KOPT-K1 (cell line): ENCODE measurements around the gene ERBB3.

Experiments
- H3K27ac ChIP-seq: fragments of 200-600 bp; sonication (generic); 2 replicates; pipeline ENCODE4 v1.5.1; 2016; ENCODE audit warnings: antibody characterized with exemption, mild to moderate bottlenecking, low read depth, low read length; ENCODE audit not compliant: poor library complexity, severe bottlenecking
- H3K36me3 ChIP-seq: fragments of 200-600 bp; sonication (generic); 2 replicates; pipeline ENCODE4 v1.5.1; 2017; ENCODE audit warnings: antibody characterized with exemption, mild to moderate bottlenecking, low read length, moderate library complexity; ENCODE audit not compliant: insufficient read depth
- H3K9me3 ChIP-seq: fragments of 200-600 bp; sonication (generic); 2 replicates; pipeline ENCODE4 v1.5.1; 2017; ENCODE audit warnings: antibody characterized with exemption, low read length, mild to moderate bottlenecking; ENCODE audit not compliant: insufficient read depth, poor library complexity, severe bottlenecking

ERBB3 gene

DNA sequence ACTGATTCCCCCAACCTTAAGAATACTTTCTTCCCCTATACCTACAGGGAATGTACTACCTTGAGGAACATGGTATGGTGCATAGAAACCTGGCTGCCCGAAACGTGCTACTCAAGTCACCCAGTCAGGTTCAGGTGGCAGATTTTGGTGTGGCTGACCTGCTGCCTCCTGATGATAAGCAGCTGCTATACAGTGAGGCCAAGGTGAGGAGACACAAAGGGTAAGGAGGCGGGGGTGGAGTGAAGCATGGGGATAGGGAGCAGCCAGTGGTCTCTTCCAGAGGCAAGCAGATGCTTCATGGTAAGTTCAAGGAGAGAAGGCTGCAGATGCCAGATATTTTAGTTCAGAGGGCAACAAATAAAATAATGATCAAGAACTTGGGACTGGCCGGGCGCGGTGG is 17.8 kb downstream of the ERBB3 start:
- Histone ChIP-seq H3K9me3 (no peaks in the 10 kb centered on the region), H3K36me3 (no peaks in the 10 kb centered on the region), H3K27ac (no peak overlapping the region)

DNA sequence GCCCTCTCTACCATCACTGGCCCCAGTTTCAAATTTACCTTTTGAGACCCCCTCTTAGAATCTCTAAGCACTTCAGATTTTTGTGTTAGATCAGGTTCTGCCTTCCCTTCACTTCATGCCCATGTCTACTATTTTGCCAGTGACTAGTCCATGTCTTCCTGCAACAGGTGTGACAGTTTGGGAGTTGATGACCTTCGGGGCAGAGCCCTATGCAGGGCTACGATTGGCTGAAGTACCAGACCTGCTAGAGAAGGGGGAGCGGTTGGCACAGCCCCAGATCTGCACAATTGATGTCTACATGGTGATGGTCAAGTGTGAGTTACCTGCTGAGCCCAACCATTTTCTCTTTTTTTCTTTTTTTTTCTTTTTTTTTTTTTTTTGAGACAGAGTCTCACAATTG is 18.6 kb downstream of the ERBB3 start:
- no peak overlapping the region for H3K27ac ChIP-seq
- no peaks in the 10 kb centered on the region for H3K9me3 ChIP-seq
- H3K36me3 ChIP-seq, result no peaks in the 10 kb centered on the region

DNA sequence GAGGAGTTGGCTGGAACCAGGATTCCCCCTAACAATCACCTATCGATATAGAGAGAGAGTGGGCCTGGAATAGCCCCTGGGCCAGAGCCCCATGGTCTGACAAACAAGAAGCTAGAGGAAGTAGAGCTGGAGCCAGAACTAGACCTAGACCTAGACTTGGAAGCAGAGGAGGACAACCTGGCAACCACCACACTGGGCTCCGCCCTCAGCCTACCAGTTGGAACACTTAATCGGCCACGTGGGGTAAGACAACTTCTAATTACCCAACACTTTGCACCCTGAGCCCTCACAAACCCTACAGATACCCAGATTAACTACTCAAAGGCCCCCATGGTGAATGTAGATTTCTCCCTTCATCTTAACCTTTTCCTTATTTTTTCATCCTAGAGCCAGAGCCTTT is 19.8 kb downstream of the ERBB3 start:
- H3K36me3 ChIP-seq, result no peaks in the 10 kb centered on the region
- no peaks in the 10 kb centered on the region for H3K9me3 ChIP-seq
- H3K27ac ChIP-seq, result no peak overlapping the region

DNA sequence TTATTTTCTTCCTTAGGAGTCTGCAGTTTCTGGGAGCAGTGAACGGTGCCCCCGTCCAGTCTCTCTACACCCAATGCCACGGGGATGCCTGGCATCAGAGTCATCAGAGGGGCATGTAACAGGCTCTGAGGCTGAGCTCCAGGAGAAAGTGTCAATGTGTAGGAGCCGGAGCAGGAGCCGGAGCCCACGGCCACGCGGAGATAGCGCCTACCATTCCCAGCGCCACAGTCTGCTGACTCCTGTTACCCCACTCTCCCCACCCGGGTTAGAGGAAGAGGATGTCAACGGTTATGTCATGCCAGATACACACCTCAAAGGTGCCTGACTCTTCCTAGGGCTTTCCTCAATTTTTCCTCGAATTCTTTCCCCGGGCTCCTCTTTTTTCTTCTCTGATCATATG is 21.1 kb downstream of the ERBB3 start:
- no peaks in the 10 kb centered on the region for H3K9me3 ChIP-seq
- peaks cover 7% of the 10 kb centered on the region for H3K36me3 ChIP-seq
- no peak overlapping the region for H3K27ac ChIP-seq

DNA sequence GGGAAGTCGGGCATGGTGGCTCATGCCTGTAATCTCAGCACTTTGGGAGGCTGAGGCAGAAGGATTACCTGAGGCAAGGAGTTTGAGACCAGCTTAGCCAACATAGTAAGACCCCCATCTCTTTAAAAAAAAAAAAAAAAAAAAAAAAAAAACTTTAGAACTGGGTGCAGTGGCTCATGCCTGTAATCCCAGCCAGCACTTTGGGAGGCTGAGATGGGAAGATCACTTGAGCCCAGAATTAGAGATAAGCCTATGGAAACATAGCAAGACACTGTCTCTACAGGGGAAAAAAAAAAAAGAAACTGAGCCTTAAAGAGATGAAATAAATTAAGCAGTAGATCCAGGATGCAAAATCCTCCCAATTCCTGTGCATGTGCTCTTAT is 22.7 kb downstream of the ERBB3 start:
- Histone ChIP-seq H3K9me3 (no peaks in the 10 kb centered on the region), H3K36me3 (peaks cover 23% of the 10 kb centered on the region), H3K27ac (peak overlapping the region; percentile 97)

DNA sequence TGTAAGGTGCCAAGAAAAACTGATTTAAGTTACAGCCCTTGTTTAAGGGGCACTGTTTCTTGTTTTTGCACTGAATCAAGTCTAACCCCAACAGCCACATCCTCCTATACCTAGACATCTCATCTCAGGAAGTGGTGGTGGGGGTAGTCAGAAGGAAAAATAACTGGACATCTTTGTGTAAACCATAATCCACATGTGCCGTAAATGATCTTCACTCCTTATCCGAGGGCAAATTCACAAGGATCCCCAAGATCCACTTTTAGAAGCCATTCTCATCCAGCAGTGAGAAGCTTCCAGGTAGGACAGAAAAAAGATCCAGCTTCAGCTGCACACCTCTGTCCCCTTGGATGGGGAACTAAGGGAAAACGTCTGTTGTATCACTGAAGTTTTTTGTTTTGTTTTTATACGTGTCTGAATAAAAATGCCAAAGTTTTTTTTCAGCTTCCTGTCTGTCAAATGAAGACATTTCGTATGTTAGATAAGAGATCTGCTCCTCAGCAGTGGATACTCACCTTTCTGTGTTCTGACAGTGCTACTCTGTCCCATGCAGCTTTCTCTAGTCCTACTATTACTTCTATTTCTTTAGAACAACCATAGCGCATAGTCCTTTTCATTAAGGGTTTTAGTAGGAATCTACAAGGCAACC is 23.2 kb downstream of the ERBB3 start:
- H3K27ac ChIP-seq, result peak overlapping the region; percentile 97
- peaks cover 28% of the 10 kb centered on the region for H3K36me3 ChIP-seq
- H3K9me3 ChIP-seq, result no peaks in the 10 kb centered on the region

DNA sequence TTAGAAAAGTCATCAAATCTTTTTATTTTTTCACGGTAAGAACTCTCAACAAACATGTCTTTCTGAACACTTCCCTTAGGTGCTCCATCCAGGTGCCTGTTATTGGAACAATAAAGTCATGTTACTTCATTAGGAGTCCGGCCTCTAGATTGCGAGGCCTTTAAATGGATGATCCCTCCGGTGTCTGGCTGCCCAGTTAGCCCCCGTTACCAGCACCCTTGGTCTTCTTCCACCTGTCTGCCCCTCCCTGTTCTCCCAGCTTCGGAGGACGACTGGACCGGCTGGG is 23.8 kb downstream of the ERBB3 start:
- Histone ChIP-seq H3K36me3 (peaks cover 34% of the 10 kb centered on the region), H3K9me3 (no peaks in the 10 kb centered on the region), H3K27ac (peak overlapping the region; percentile 97)

DNA sequence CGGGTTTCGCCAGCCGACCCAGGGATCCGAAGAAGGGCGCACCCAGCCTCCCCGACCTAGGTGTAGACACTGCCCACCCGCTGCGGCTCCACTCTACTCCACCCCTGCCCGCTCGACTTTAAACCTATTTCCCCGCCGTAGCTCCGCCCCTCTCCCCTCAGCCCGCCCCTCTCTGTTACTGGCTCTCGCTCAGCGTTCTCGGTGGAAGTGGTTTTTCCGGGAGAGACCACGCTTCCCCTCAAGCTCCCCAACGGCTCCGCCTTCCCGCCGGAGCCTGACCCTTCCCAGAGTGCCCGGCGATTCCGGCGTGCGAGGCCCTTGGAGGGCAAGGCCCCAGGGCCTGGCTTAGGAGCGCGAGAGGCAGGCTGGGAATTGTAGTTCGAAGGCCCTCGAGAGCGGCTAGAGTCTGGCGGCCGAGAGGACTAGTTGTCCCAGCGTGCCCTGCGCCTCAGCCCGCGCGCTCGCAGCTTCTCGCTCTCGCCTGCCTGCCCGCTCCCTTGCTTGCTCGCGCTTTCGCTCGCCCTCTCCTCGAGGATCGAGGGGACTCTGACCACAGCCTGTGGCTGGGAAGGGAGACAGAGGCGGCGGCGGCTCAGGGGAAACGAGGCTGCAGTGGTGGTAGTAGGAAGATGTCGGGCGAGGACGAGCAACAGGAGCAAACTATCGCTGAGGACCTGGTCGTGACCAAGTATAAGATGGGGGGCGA is 24.3 kb downstream of the ERBB3 start, which contains the start of gene PA2G4:
TSS of gene PA2G4 (plus strand) at position 451 of the 706 bp plus-strand sequence. CDS start at position 630, 179 bp downstream.
- no peaks in the 10 kb centered on the region for H3K9me3 ChIP-seq
- H3K27ac ChIP-seq, result peak within 1 kb of the TSS; percentile 97
- peaks cover 39% of the 10 kb centered on the region for H3K36me3 ChIP-seq

DNA sequence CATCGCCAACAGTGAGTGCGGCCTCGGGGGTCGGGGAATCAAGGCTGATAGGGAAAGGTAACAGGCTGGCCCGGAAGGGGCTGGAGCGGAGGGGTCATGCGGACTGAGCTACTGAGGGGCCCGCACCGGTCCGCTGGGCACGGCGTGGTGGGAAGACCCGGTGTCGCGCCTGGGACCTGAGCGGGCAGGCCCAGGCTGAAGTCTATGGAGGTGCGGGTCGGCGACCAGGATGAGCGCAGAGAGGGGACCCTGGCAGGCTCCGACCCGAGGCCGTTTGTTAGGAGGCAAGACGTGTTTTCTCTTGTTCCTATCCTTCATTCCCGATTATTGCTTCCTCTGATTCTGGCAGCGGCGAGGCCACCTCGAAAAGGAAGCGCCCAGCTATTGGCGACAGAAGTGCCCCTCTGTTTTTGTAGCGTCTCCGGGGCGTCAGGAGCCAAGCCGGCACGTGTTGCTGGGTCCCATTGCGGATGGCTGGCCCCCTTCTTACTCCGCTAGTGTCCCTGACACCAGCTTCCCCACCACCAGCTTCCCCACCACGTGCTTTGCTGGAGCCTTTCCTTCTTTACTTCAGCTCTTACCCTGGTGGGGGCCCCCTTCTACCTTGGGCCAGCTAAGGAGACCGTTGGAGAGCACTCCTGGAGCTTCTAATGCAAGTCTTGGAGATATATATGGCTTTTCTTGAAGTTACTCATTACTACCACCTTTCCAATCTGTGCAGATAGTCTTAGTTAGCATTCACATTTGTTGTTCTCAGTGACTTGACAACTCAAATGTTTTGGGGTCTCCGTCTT is 25.0 kb downstream of the ERBB3 start:
- peak overlapping the region; percentile 97 for H3K27ac ChIP-seq
- H3K36me3 ChIP-seq, result peaks cover 47% of the 10 kb centered on the region
- H3K9me3 ChIP-seq, result no peaks in the 10 kb centered on the region

DNA sequence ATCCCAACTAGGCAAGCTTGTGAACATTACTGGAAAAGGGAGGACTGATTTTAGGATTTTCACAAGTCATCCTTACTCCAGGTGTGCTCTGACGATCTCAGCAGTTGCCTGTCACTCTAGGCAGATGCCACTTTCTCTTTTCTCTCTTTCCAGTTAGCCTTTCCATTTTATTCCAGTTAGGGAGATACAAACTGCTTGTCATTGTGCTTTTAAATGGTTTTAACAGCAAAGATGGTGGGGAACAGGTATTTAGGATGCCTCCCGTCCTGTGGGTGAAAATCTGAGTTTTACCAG is 25.6 kb downstream of the ERBB3 start:
- Histone ChIP-seq H3K27ac (peak overlapping the region; percentile 97), H3K36me3 (peaks cover 52% of the 10 kb centered on the region), H3K9me3 (no peaks in the 10 kb centered on the region)

DNA sequence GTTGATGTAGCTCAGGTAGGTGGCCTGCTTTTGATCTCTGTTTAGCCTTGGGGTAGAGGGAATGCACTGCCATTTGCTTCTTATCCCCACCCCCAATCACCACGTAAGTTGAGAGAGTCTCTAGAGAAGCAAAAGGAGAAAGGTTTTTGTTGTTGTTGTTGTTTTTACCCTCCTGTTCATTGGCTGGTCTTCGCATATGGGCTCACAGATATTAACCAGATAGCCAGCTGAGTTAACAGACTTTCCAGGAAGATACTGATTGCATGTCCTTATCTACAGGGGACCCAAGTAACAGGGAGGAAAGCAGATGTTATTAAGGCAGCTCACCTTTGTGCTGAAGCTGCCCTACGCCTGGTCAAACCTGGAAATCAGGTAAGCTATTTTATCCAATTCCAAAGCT is 27.3 kb downstream of the ERBB3 start:
- Histone ChIP-seq H3K36me3 (peaks cover 69% of the 10 kb centered on the region), H3K9me3 (no peaks in the 10 kb centered on the region), H3K27ac (peak overlapping the region; percentile 7)

DNA sequence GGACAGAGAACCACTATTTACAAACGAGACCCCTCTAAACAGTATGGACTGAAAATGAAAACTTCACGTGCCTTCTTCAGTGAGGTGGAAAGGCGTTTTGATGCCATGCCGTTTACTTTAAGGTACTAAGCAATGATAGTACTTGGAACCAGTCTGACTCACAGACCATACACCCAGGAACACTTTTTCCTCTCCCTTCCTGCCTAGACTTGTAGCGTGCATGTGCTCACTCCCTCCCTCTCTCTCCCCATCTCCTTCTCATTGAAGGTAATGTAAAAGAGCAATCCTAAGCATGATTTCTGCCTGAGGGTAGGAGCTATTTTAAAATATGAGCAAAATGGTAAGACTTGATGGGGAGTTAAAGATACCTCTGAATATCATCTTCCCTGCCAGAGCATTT is 30.6 kb downstream of the ERBB3 start:
- H3K36me3 ChIP-seq, result peaks cover 90% of the 10 kb centered on the region
- H3K27ac ChIP-seq, result no peak overlapping the region

DNA sequence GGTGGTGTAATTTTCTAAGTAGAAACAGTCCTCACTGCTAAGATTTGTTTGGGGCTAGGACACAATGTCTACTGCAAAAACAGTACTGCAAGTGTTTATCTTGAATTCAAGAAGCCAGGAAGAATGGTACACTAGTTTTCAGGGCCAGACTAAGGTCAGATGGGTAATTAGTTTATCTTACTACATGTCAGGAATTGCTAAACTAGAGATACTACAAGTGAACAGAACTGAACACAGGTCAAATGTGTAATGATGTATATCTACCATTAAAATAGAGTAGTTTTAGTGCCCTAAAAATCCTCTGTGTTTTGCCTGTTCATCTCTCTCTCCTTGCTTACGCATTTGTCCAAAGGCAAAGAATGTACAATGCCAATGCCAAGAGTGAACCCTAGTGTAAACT is 34.1 kb downstream of the ERBB3 start:
- Histone ChIP-seq H3K36me3 (peaks cover 55% of the 10 kb centered on the region), H3K27ac (no peak overlapping the region)

More for the DNA sequence above, 30.6 kb downstream of the ERBB3 start:
- peaks cover 6% of the 10 kb centered on the region for H3K9me3 ChIP-seq

DNA sequence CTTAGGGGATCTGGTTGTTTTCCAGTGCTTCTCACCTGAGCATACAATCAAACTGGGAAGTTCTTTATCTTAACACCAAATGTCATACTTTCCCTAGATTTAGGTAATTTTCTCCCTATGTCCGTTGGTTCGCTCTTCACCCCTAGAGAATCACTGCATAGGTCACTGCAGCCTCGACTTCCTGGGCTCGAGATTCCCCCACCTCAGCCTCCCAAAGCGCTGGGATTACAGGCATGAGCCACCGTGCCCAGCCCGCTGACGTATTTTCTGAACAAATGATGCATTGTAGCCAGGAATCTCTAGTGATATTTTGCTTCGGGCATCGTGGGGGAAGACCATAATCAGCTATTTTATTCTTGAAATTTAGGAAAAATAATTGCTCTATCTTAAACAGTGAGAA is 35.4 kb downstream of the ERBB3 start:
- Histone ChIP-seq H3K36me3 (peaks cover 51% of the 10 kb centered on the region), H3K9me3 (peaks cover 6% of the 10 kb centered on the region), H3K27ac (peak overlapping the region; percentile 84)

More for the DNA sequence above, 34.1 kb downstream of the ERBB3 start:
- peaks cover 6% of the 10 kb centered on the region for H3K9me3 ChIP-seq

DNA sequence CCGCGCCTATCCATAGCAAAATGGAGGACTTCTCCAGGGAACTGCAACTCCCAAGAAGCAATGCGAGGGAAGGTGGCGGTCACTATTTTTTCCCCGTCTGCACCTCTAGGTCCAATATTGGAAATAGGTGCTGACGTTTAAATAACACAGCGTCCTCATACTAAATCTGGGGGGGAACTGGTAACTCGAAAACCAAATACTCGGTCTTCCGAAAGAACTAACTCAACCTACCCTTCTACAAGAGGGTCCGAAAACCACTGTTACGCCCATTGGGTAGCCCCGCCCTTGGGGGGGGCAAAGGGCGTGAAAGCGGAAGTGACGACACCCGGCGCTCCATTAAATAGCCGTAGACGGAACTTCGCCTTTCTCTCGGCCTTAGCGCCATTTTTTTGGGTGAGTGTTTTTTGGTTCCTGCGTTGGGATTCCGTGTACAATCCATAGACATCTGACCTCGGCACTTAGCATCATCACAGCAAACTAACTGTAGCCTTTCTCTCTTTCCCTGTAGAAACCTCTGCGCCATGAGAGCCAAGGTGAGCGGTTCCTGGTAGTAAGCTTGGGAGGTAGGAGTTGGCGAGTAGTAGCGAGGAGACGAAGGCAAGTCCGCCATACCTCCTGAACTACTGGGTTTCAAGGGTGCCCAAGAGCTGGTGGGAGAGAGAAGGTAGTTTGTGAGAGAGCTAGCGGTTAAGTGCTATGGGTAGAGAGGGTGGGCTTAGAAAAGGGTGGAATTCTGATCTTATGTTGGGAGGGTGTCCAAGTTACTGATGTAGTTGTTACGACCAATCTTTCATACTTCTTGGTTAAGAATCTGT is 36.5 kb downstream of the ERBB3 start, which contains the start of gene RPL41:
TSS of gene RPL41 (plus strand) at position 367 of the 815 bp plus-strand sequence.
- Histone ChIP-seq H3K36me3 (peaks cover 51% of the 10 kb centered on the region), H3K9me3 (peaks cover 6% of the 10 kb centered on the region), H3K27ac (peak within 1 kb of the TSS; percentile 84)
